Breast epithelium (tissue), 3 donors: Measurements from ENCODE around the gene CFAP43.

Experiments used
- CTCF ChIP-seq, 3 donors: fragments of 450-650 bp; IDR thresholded peaks; one replicate each; pipeline ENCODE4 v1.5.1; 2016 to 2017; ENCODE audit warnings: antibody characterized with exemption in 3 of 3, mild to moderate bottlenecking in 3 of 3, moderate library complexity in 3 of 3
- POLR2A ChIP-seq: fragments of 450-650 bp; IDR thresholded peaks from one replicate; pipeline ENCODE4 v1.6.1; 2016; ENCODE audit warnings: antibody characterized with exemption, mild to moderate bottlenecking, moderate library complexity

- TF ChIP-seq CTCF (IDR thresholded peaks at IDR 0.05) (no peak), POLR2A (no peak)
Measured at GRCh38 chr10:104183682-104184081, 48.5 kb downstream of the CFAP43 start.
